ENCODE measurements around the gene TNMD. TPM values are rescaled to one million over a fixed set of nuclear protein-coding genes. Genes with fewer than 3 reads are reported as not detected.

TNMD gene
- total RNA-seq, 2 experiments from 2014 or later: not detected

GRCh38 chrX:100647739-100648138 is 63.0 kb downstream of the TNMD start:
- Mint-ChIP-seq H3K27ac (no peak overlapping the region), H3K36me3 (ENCODE audit: low read depth) (no peaks in the 10 kb centered on the region), H3K4me3 (no peak overlapping the region), H3K27me3 (ENCODE audit: low read depth) (no peaks in the 10 kb centered on the region), H3K9me3 (no peaks in the 10 kb centered on the region), H3K4me1 (ENCODE audit: low read depth) (no peaks in the 10 kb centered on the region)
- DNase-seq: no peak
- intact Hi-C loops (cut with micrococcal nuclease): no loop called here
- CTCF ChIA-PET: no interaction called here

DNA sequence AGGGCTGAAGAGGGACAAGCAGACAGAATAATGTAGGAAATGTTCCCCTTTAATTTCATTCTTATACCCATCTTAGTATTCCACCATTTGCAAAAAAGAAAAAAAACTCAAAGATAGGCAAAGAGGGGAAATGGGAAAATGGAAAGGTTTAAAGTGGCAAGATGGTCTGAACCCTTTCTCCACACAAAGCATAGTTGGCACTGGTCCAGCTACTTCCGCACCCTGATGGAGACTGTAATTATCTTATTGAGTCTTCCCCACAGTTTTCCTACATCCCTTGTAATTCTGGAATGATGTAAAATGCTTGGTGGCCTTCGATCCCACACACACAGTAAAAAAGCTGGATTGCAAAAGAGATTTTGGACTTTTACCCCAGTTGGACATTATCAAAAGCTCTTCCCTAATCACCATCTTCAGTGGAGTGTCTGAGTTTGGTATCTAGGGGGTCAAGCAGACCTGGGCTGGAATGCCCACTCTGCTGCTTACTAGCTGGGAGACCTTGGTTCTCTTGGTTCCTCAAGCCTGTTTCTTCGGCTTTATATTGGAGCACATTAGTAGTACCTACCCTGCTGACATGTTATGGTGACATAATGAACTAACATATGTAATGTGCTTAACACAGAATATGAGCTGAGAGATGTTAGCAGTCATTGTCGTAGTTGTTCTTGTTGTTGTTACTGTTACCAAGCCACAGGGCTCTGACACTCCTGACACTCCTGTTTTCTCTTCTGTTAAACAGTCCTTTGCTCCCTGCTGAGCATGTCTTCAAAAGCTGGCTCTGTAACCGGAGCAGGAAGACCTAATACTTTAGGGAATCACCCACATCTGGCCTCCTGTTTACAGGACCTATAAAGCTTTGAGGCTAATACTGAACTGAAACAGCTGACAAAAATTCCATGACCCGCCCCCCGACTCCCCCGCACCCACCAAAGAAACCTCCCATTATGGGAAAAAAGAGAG is 64.0 kb downstream of the TNMD start:
- Mint-ChIP-seq H3K4me3 (no peak overlapping the region), H3K36me3 (ENCODE audit: low read depth) (no peaks in the 10 kb centered on the region), H3K27ac (no peak overlapping the region), H3K4me1 (ENCODE audit: low read depth) (no peaks in the 10 kb centered on the region), H3K9me3 (no peaks in the 10 kb centered on the region), H3K27me3 (ENCODE audit: low read depth) (no peaks in the 10 kb centered on the region)
- intact Hi-C loops (cut with micrococcal nuclease): no loop called here
- DNase-seq: no peak
- CTCF ChIA-PET: interaction anchor here (0.6 to 1.4 kb wide), 3 partner anchors 12 to 235 kb away, joined by 3 to 5 read pairs (median 3); partner anchors contain the start of gene TSPAN6

Other genes with a start within 250 kb of the TNMD start
- gene PCDH19, start 174.7 kb upstream of the TNMD start, total RNA-seq: not detected
- gene TSPAN6, start 51.9 kb downstream of the TNMD start, total RNA-seq: under 1 TPM; 0.42 to 0.57 TPM
- not detected for gene SRPX2, start 59.3 kb downstream of the TNMD start, total RNA-seq
- gene SYTL4, start 147.2 kb downstream of the TNMD start, total RNA-seq: not detected
- gene CSTF2, start 235.5 kb downstream of the TNMD start, total RNA-seq: 10 to 100 TPM; 44.3 to 46.8 TPM